Thymus (tissue), 11 donors: Measurements from ENCODE around the gene VPS35L. TPM values are rescaled to one million over a fixed set of nuclear protein-coding genes. Genes with fewer than 3 reads are reported as not detected.

Experiments
- DNase-seq, 9 donors: peaks; one replicate each; pipeline ENCODE4 v3.0.0-alpha.2; 2013; ENCODE audit warnings: low spot score in 9 of 9, low read depth in 6 of 9, missing footprints in 1 of 9
- H3K27ac ChIP-seq, 2 donors: one replicate each; pipeline ENCODE4 v1.5.1; 2013; ENCODE audit warnings: control low read depth in 1 of 2, low read depth in 1 of 2, low read length in 1 of 2, mild to moderate bottlenecking in 1 of 2, moderate library complexity in 1 of 2
- H3K27me3 ChIP-seq, 2 donors: one replicate each; pipeline ENCODE4 v1.5.1; 2013; ENCODE audit warnings: low read length in 1 of 2; ENCODE audit not compliant: control insufficient read depth in 2 of 2, insufficient read depth in 1 of 2
- H3K36me3 ChIP-seq, 2 donors: one replicate each; pipeline ENCODE4 v1.5.1; 2013; ENCODE audit warnings: low read length in 1 of 2, mild to moderate bottlenecking in 1 of 2, moderate library complexity in 1 of 2; ENCODE audit not compliant: control insufficient read depth in 2 of 2, insufficient read depth in 2 of 2
- H3K4me1 ChIP-seq, 2 donors: one replicate each; pipeline ENCODE4 v1.5.1; 2013; ENCODE audit warnings: low read length in 2 of 2; ENCODE audit not compliant: control insufficient read depth in 2 of 2, insufficient read depth in 2 of 2
- H3K4me3 ChIP-seq, 2 donors: one replicate each; pipeline ENCODE4 v1.5.1; 2013; ENCODE audit warnings: low read length in 2 of 2, control low read depth in 1 of 2, mild to moderate bottlenecking in 1 of 2
- H3K9me3 ChIP-seq, 2 donors: one replicate each; pipeline ENCODE4 v1.5.1; 2013; ENCODE audit warnings: low read length in 1 of 2, mild to moderate bottlenecking in 1 of 2; ENCODE audit not compliant: control insufficient read depth in 2 of 2, insufficient read depth in 1 of 2
- WGBS: extraction: QIAGEN DNeasy Blood & Tissue Kit; methylation state at CpG from one replicate; pipeline ENCODE4 v1.1.7; 2013; 5-methylcytosine and 5-hydroxymethylcytosine counted together
- polyA plus RNA-seq: library from polyadenylated mRNA; stranded (reverse); fragments of 200-250 nt; gene quantifications from one replicate; pipeline ENCODE4 v1.2.3, GENCODE V29; 2013
- total RNA-seq: library from RNA; stranded (reverse); fragments of 120-200 nt; gene quantifications from one replicate; pipeline ENCODE4 v1.2.4, GENCODE V29; 2013
- donor health status: healthy.

VPS35L gene
- total and polyA plus RNA-seq, 2 donors: 19.5 to 23.7 TPM

DNA sequence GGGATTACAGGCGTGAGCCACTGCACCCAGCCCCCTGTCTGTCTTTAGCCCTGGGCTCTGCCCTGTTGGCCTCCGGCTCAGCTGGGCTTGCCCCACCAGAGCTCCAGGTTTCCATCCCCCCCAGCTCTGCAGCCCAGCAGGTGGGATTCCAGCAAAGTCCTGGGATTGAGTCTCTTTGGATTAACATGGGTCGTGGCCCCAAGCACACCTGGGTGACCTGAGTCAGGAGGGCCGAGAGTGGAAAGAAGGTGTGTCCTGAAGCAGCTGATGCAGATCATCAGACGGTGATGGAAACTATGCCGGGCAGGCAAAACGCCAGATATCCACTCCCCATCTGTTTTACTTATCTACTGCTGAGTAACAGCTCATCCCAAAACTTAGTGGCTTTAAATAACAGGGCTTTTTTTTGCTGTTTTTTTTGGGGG is 90.1 kb downstream of the VPS35L start:
- DNase-seq: no peak
- H3K9me3 ChIP-seq: no peaks in the 10 kb centered on the region
- H3K36me3 ChIP-seq: peaks cover 0 to 3% of the 10 kb centered on the region in 2 donors
- H3K4me1 ChIP-seq: no peaks in the 10 kb centered on the region
- H3K27me3 ChIP-seq: no peaks in the 10 kb centered on the region
- H3K27ac ChIP-seq: no peak overlapping the region
- H3K4me3 ChIP-seq: no peak overlapping the region
- 94% methylated on average over 7 of the region's 7 CpGs for WGBS

DNA sequence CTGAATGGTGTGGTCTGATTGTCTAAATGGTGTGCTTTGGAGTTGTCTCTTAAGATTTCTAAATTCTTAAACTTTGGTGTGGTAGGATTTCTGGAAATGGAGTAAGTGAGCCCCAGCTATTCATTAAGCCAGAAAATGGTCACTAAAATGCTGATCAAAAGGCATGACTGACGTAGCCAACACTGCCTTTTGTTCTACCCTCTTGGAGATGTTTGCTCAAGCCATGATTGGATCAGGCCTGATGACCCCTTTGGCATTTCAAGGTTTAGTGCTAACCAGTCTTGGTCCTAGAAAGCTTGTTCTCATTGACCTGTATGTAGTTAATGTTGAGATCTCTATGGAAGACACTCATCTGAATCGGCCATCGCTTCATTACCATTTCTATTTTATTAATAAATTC is 94.5 kb downstream of the VPS35L start:
- H3K9me3 ChIP-seq: no peaks in the 10 kb centered on the region
- H3K4me3 ChIP-seq: no peak overlapping the region
- no peak overlapping the region for H3K27ac ChIP-seq
- WGBS: 99% methylated on average over 3 of the region's 3 CpGs
- H3K36me3 ChIP-seq: peaks cover 19 to 28% of the 10 kb centered on the region in 2 donors
- no peaks in the 10 kb centered on the region for H3K27me3 ChIP-seq
- no peaks in the 10 kb centered on the region for H3K4me1 ChIP-seq
- DNase-seq: no peak

DNA sequence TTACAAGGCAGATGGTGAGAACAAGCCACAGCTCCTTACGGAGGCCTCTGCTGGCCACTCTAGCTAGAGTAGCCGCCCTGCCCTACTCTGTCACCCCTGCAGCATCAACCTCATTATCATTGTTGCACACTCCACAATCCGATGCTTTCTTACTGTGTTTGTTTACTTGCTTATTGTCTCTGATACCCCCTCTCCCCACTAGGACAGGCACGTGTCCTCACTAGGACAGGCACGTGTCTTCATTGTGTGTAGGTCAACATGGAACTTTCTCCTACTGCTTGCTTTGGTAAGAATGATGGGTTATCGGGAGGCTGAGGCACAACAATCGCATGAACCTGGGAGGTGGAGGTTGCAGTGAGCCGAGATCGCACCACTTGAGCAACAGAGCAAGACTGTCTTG is 98.6 kb downstream of the VPS35L start:
- H3K27ac ChIP-seq: no peak overlapping the region
- H3K9me3 ChIP-seq: no peaks in the 10 kb centered on the region
- no peaks in the 10 kb centered on the region for H3K4me1 ChIP-seq
- peaks cover 23 to 28% of the 10 kb centered on the region in 2 donors for H3K36me3 ChIP-seq
- 89% methylated on average over 9 of the region's 9 CpGs for WGBS
- H3K4me3 ChIP-seq: no peak overlapping the region
- DNase-seq: no peak
- no peaks in the 10 kb centered on the region for H3K27me3 ChIP-seq

DNA sequence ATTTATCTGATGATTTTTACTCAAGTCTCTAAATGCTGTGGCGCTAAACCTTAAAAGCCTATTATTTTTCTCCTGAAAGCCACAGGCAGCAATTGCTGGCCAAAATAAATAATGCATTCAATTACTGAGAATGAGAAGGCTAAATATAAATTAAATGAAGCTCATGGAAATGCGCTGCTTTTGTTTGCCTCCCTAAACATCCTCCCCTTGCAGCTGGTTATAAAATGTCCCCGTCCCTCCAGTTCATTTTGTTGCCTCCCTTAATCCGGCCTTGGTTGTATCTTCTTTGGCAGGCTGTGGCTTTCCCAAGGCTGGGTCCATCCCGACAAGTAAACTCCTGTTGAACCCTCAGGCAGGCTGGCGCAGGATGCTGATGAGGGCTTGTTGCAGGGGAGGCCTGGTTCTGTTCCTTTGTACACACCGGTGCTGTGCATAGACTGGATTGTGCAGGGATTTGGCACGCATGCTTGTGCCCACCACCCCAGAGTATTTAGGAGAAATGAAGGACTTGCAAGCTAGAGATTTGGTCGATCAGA is 99.8 kb downstream of the VPS35L start:
- H3K4me3 ChIP-seq: no peak overlapping the region
- no peaks in the 10 kb centered on the region for H3K4me1 ChIP-seq
- H3K27me3 ChIP-seq: no peaks in the 10 kb centered on the region
- H3K36me3 ChIP-seq: peaks cover 23 to 25% of the 10 kb centered on the region in 2 donors
- 98% methylated on average over 9 of the region's 9 CpGs for WGBS
- no peak for DNase-seq
- no peak overlapping the region for H3K27ac ChIP-seq
- no peaks in the 10 kb centered on the region for H3K9me3 ChIP-seq

DNA sequence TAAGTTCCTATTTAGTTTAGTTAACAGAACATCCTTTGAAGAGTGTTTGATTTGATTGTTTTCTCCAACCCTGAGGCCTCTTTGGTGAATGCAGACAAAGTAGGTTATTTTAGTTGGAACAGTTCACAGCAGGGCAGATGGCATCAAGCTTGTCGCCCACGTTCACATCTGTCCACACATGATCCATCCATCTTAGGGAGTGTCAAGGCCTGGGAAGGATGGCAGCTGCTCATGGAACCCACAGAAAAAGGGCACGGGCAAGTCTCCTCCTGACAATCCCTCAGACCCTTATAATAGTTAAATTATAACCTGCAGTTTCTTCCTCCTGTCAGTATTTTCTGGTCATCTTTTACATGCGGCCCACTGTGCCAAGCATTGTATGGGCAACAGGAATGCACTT is 102.3 kb downstream of the VPS35L start:
- Histone ChIP-seq H3K4me1 (no peaks in the 10 kb centered on the region), H3K27ac (no peak overlapping the region), H3K4me3 (no peak overlapping the region), H3K27me3 (no peaks in the 10 kb centered on the region), H3K9me3 (peaks cover 0 to 3% of the 10 kb centered on the region in 2 donors), H3K36me3 (peaks cover 15 to 26% of the 10 kb centered on the region in 2 donors)
- WGBS: 98% methylated on average over 4 of the region's 4 CpGs
- no peak for DNase-seq

DNA sequence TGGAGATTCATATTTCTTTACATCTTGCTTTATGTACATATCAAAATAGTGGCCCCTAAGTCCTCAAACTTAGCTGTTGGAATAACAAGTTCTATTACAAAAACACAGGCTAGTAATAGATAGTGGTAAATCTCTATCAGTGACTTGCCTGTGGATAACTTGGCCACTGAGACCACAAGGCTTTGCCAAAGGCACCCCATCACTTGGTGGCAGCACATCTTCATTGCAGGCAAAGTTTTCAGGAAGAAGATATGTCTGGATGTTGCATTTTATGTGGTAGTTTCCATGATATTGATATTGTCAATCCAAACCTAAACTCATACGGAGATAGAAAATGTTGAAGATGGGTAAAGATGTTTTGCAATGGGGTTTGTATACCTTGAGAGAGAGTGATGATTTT is 104.1 kb downstream of the VPS35L start:
- Histone ChIP-seq H3K4me1 (no peaks in the 10 kb centered on the region), H3K9me3 (peaks cover 0 to 3% of the 10 kb centered on the region in 2 donors), H3K27me3 (no peaks in the 10 kb centered on the region), H3K4me3 (no peak overlapping the region), H3K27ac (no peak overlapping the region), H3K36me3 (peaks cover 4 to 14% of the 10 kb centered on the region in 2 donors)
- DNase-seq: no peak
- 95% methylated on average over 1 of the region's 1 CpG for WGBS

DNA sequence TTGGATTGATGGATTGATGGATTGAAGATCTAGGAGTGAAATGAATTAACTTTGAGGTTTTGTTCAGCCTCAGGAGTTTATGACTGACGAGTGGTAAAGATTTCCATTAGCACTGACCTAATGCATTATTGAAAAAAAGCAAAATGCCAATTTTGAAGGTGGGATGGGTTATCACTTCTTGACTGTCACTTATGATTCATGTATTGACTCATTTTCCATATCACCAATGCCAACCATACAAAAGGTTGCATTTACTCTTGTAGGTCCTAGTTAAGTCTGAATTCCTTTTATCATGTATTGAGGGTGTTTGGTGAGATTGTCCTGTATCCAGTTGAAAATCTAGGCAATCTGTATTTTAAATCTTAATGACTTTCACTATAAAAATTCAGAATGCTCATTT is 104.9 kb downstream of the VPS35L start:
- DNase-seq: no peak
- Histone ChIP-seq H3K4me3 (no peak overlapping the region), H3K4me1 (no peaks in the 10 kb centered on the region), H3K27ac (no peak overlapping the region), H3K36me3 (peaks cover 0 to 12% of the 10 kb centered on the region in 2 donors), H3K27me3 (no peaks in the 10 kb centered on the region), H3K9me3 (peaks cover 0 to 3% of the 10 kb centered on the region in 2 donors)
- 94% methylated on average over 1 of the region's 1 CpG for WGBS

DNA sequence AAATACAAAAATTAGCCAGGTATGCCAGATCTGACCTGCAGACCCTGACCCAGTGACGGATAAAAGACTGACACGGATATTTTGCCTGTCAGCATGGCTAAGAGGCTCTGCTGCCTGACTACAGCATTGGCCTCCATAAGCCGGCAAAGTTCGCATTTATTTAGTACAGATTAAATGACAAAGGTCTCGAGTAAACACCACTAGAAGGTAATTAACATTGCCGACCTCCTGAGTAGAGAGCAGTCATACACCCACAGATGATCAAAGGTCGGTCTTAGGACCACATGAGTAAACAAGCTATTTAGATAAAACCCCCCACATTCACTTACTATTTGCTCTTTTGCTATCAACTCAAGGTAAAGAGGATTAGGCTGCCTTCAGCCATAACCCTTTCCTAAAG is 106.8 kb downstream of the VPS35L start:
- no peak overlapping the region for H3K4me3 ChIP-seq
- no peaks in the 10 kb centered on the region for H3K27me3 ChIP-seq
- no peak for DNase-seq
- H3K36me3 ChIP-seq: peaks cover 0 to 10% of the 10 kb centered on the region in 2 donors
- WGBS: 99% methylated on average over 7 of the region's 7 CpGs
- peaks cover 0 to 3% of the 10 kb centered on the region in 2 donors for H3K9me3 ChIP-seq
- no peaks in the 10 kb centered on the region for H3K4me1 ChIP-seq
- H3K27ac ChIP-seq: no peak overlapping the region

DNA sequence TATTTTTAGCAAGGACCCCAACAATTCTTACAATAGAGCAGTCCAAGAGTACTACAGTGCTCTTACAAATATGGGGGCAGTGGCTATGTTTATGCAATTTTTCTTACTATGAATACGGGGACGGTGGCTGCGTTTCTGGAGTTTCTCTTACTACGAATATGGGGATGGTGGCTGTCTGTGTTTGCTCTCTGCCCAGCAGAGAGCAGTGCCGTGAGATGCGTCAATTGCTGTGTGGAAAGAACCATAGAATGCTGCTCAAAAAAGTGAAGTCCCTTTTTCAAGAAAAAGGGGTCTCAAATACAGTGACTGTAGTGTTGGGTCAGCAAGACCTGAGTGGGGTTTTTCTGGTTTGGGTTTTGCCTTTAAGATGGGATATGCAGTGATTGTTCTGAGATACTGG is 108.7 kb downstream of the VPS35L start:
- WGBS: 99% methylated on average over 6 of the region's 6 CpGs
- Histone ChIP-seq H3K4me1 (no peaks in the 10 kb centered on the region), H3K9me3 (peaks cover 0 to 3% of the 10 kb centered on the region in 2 donors), H3K27ac (no peak overlapping the region), H3K36me3 (peaks cover 0 to 10% of the 10 kb centered on the region in 2 donors), H3K4me3 (no peak overlapping the region), H3K27me3 (no peaks in the 10 kb centered on the region)
- no peak for DNase-seq
